NCI-H2227 (cell line): ENCODE data around the gene KDM7A.

Experiments
- DNase-seq: peaks from one replicate; lab custom pipeline; 2025; ENCODE audit not compliant: unreplicated experiment; lab: John Stamatoyannopoulos, UW

Gene KDM7A

DNA sequence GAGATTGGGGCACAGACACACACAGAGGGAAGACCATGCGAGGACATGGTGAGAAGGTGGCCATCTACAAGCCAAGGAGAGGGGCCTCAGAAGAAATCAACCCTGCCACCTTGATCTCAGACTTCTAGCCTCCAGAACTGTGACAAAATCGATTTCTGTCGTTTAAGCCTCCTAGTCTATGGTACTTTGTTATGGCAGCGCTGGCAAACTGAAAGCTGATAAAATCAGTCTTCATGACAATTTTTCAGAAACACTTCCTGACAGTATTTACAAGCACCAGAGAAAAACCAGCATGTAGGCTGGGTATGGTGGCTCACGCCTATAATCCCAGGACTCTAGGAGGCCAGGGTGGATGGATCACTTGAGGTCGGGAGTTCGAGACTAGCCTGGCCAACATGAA is 118.3 kb downstream of the KDM7A start:
- no peak for DNase-seq

DNA sequence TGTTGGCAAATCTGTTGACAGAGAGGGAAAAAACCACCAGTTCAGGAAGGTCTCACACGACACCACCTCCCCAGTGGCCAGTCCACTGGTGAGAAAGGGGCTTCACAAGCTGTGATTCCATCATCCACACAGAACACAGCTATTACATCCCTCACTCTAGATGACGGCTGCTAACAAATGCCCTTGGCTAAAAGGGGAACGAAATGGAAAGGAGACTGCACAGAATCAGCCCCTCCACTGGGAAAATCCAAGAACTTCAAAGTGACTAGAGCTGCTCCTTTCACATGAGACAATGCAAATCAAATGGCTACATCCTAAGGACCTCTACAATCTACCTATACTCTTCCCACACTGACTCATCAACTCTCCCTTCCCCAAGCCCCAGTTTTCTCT is 119.6 kb downstream of the KDM7A start:
- DNase-seq: no peak

DNA sequence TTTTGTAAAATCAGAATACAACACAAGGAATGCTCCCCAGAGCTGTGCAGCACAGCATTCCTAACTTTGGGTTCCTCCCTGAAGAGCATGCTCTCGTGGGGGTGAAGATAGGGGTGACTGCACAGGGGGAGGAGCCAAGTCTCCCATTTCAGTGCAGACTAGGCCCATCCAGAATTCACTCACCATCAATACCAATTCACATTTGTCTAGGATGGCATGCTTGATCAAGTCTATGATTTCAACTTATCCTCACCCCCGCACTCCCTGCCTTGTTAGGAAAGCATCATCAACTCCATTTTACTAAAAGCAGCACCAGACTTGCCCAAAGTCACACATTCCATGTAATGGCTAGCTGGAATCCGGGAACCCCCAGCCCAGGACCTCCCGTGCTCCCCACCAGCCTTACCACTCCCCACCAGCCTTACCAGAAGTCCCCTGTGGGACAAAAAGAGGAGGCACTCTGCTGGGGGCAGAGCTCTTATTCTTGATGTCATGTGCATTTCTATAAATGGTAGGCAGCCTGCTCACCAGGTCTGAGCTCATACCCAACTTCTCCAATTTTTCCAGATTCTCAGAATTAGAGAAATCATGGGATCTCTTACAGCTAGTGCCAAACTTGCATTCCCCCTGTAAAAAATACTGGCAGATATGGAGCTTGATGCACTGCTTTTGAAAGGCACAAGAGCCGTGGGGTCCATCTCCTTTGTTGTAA is 120.2 kb downstream of the KDM7A start:
- no peak for DNase-seq

DNA sequence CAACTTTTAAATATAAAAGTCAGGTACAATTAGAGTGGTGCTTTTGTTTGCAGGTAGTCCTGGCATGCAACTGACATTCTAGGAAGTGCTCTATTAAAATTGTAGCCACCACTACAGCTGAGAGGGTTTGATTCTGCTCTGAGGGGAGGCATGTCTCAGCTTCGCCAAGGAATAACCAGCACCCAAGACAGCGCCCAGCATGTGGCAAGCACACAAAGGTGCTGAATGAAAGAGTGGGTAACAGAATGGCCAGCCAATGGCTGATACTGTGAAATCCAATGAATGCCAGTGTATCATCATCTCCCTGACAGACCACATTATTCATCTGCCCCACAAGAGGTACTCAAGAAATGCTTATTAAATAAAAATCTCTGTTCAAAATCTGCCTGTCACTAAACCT is 121.0 kb downstream of the KDM7A start:
- no peak for DNase-seq

DNA sequence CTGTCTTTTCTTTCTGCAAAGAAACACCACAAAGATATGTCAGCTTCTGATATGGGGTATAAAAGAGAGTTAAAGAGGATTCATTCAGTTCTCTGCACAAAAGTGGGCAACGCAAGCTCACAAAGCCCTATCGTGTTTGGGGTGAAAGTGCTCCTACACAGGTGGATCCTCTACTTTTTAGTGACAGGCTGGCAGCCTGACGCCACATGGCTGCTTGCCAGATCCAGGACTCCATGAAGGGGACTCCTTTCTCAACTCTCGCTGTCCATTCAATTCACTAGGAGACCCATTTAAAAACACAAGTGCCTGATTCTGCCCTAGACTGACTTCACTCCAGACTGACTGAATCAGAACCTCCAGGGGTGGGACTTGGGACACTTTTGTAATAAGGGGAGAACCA is 122.0 kb downstream of the KDM7A start:
- no peak for DNase-seq

DNA sequence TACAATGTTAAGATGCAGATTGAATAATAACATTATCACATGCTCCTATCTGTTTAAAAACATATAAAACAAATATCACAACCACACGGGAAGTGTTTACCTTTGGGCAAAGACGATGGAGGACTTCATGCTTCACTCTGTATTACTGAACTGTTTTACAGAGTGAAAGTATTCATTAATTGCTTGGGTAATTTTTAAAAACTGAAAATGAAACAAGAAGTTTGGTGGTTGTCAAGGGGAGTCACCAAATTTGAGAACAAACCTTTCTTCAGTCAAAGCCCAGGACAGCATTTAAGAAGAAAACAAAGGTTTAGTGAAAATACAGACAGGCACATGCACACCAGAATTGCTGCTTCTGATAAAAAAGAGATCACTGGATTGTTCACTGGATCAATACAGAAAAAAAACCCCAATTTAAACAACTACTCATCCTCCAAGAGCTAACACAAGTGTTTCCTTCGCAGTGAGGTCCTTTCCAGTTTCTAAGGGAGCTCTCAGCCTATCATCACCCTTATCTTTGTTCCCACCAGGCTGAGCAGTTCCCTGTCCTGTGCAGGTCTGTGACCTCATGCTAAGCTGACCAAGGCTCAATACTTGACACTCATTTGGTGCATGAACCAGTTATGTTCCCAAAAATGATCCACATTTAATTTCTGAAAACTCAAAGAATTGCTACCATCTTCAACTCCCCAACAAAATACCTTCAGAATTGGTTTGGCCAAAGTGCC is 122.8 kb downstream of the KDM7A start:
- no peak for DNase-seq

DNA sequence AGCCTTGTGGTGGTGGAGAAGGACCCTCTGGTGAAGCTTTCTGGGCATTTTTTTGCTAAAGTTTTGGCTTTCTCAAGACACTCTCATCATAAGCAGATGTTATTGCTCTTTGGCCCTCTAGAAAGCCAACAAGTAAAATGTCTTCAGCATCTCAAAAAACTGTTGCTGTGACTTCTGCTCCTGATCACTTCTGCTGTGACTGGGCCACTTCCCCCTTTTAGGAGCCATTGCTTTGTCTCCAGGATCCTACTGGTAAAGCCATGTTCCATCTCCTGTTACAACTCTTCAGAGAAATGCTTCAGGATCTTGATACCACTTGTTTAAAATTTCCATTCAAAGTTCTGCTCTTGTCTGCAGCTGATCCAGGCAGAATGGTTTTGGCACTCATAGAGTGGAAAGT is 125.0 kb downstream of the KDM7A start:
- DNase-seq: no peak

DNA sequence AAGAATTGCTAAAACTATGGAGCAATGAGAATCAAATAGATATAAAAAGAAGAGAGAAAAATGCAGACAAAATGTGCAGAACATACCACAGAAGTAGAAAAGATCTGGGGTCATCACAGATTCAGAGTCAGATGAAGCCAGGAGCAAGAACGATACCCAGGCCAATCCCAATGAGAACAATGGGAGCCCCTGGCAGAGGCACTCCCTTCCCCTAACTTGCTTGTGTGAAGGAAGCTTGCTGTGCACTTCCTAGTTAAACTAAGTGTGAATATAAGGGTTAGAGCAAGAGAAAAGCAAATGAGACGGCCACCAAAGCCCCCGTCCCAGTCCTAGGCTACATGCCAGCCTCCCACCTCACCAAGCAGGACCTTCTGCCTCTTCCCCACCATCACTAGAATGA is 126.7 kb downstream of the KDM7A start:
- no peak for DNase-seq

DNA sequence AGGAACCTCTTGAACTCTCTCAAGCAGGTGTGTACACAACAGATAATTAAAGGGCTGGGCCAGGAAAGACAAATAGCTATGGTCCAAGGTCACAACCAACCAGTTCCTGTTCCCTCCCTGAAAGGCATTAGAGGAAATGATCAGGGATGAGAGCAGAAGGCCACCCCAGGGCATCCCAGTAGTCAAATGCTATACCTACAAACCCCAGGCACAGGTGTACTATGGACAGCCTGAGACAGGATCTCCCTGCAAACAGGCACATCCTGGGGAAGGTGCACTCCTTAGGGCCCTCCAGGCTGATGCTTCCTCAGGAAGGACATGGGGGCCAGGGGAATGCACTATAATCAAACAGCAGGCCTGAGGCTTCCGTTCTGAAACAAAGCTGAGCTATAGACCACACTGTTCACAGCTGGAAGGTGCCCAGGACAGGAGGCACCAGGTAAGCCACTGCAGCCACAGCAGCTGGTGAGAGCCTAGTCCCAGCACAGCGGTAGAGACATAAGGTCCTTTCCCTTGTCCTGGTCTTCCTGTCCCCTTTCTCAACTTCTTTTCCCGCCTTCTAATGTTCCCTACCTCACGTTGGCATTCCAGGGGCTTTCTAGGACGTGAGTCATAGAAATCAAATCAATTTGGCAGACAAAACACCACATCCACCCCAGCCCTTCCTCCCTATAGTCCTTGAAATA is 127.3 kb downstream of the KDM7A start:
- DNase-seq: no peak

DNA sequence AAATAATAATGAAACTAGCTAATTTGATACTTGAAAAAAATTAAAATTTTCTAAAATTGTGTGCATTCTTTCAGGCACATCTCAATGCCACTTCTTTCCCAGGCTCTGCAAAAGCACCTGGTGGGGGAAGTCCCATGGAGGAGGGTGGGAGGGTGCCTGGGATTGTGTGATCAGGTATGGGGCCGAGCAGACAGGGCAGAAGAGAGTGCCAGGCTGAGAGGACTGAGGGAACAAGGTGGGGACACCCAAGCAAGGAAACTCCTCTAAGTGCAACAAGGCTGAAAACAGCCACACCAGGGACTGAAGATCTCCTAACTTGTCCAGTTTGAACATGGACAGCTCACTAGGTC is 127.8 kb downstream of the KDM7A start:
- DNase-seq: no peak

DNA sequence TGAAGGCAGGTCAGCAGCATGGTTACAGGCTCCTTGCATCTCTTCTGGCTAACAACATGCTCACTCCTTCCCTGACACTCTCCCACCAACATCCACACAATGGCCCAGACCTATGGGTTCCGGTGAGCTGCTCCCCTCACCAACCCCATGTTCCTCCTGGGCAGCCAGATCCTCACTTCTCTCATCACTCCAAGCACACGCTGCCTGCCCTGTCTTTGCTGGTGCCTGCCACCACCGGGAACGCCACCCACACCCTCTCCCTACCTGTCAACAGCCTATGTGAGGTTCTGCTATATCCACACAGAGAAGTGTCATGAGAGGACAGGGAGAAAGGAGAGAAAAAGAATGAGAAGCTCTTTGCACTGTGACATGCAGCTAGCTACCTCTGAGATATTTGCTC is 128.6 kb downstream of the KDM7A start:
- no peak for DNase-seq

DNA sequence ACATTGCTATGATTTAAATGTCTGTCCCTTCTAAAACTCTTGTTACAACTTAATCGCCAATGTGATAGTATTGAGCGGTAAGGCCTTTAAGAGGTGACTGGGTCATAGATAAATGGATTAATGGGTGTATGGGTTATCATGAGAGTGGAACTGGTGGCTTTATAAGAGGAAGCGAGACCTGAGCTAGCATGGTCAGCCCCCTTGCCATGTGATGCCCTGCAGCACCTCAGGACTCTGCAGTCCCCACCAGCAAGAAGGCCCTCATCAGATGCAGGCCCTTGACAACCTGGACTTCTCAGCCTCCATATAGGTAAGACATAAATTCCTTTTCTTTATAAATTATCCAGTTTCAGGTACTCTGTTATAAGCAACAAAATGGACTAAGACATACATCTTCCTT is 129.6 kb downstream of the KDM7A start:
- no peak for DNase-seq

DNA sequence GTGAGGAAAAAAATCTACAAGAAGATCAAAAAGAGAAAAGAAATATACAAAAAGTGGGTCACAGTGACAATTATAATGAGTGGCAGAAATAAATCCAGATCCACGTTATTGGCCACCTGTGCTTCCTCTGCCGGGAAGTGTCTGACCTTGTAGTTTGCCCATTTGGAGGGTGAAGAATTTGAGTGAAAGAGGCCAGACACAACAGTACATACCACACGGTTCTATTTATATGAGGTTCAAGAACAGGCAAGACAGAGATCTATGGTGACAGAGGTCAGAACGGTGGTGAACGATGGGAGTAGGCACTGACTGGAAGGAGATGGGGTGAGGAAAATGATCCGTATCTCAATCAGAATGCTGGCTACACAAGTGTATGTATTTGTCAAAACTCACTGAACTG is 131.1 kb downstream of the KDM7A start:
- no peak for DNase-seq

DNA sequence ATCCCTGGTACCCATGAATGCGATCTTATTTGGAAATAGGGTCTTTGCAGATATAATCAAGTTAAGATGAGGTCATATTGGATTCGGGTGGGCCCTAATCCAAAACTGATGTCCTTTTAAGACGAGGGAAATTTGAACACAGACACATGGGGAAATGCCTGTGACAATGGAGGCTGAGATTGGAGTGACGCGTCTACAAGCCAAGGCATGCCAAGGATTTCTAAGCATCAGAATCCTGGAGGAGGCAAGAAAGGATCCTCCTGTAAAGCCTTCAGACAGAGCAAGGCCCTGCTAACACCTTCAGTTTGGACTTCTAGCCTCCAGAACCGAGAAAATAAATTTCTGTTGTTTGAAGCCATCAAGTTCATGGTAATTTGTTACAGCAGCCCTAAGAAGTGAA is 132.5 kb downstream of the KDM7A start:
- DNase-seq: no peak

DNA sequence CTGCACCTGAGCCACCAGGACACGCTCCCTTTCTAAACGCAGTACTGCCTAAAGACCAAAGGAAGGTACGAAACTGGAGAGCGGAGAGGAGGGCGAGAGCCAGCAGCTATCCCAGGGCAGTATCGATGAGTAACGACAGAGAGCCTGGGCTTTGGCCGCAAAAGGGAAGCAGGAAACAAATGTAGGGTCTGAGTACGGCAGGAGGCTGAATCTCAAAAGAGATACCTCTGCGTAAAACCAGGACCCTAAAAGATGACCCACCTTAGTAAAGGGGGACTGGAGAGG is 134.5 kb downstream of the KDM7A start:
- no peak for DNase-seq

DNA sequence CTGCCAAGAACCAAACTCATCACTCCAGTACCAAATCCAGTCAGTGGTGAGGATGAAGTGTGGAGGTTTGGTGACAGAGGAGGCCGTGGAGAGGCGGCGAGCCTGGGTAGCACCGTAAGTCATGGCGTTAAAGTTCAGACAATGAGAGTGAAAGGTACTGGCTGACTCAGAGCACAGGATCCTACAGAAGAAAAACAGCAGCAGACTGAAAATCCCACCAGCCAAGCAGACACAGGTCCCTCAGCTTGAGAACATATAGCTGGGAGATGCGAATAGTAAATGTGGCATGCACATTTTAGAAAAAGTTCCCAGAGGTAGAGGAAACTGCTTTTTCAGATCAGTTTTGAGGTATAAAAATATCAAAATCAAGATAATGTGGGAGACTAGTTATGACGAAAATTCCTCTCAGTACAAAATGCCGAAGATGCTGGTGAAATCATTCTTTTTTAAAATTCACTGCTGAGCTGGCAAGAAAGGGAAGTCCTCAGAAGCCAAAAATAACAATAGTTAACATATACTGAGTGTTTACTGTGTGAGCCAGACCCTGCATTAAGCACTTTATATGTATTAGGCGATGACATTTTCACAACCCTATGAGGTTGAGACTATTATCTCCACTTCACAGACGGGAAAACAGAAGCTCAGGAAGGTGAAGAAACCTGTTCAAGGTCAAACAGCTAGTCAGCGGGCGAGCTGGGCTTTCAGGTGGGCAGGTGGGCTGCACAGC is 135.0 kb downstream of the KDM7A start:
- DNase-seq: no peak

DNA sequence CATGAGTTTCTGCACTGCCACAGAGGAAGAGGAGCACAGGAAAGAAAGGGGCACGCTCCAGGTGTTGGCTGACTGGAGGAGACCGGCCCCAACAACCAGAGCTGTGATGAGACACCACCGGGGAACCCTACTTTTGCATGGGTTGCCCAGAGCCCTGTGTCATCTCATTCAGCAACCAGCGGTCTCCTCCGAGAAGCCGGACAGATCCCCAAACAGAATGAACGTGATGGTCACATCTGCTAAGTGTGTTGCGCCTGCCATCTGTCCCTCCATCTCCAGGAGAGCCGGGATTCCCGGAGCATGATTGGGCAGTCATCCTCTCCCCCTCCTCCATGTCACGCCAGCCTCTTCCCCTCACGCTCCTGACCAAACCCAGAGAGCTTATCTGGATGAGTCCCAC is 136.9 kb downstream of the KDM7A start:
- DNase-seq: no peak

DNA sequence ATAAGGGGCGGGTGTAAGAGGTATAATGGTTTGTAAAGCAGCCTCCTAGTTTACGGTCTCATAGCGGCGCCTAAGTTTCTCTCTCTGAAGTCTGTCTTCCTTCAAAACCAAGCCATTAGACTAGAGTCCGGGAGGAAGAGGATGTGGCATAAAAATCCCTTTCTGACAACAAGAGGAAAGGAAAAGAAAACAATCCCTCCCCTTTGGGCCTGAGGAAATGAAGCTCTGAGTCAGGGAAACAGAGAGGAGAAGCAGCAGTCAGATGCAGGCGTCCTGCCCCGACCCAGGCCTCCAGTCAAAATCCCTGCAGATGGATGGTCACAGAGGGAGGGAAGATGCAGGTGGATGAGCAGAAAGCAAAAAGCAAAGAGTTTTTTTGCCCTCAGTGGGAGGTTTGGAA is 137.7 kb downstream of the KDM7A start:
- DNase-seq: no peak

DNA sequence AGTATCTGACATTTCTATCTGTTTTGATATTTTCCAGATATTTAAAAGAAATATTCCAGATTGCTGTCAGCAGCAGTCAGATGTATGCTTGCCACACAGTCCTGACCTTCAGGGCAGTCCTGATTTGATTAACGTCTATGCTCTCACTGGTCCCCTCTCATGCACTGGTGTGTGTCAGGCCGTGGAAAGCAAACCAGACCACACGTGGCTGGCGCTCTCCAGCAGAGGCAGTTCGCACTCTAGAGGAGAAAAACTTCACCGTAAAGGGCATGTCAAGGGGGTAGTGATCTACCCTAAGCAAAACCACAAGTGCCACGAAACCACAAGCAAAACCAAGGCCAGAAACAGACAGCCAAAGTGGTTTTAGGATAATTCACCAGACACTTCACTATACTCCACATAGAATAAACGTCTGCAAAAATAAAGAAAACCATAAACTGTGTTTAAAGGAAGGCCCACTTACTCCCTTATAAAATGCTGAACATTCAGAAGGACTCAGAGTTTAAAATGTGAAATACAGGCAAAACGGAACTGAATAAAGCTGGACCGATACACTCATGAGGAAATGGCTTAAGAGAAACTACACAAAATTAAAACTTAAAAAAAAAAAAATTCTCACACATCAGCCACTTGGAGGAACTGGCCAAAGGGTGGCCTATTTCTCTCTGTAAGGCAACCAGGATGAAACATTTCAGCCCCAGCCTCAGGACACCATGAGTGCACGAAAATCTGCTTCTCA is 140.4 kb downstream of the KDM7A start:
- no peak for DNase-seq

DNA sequence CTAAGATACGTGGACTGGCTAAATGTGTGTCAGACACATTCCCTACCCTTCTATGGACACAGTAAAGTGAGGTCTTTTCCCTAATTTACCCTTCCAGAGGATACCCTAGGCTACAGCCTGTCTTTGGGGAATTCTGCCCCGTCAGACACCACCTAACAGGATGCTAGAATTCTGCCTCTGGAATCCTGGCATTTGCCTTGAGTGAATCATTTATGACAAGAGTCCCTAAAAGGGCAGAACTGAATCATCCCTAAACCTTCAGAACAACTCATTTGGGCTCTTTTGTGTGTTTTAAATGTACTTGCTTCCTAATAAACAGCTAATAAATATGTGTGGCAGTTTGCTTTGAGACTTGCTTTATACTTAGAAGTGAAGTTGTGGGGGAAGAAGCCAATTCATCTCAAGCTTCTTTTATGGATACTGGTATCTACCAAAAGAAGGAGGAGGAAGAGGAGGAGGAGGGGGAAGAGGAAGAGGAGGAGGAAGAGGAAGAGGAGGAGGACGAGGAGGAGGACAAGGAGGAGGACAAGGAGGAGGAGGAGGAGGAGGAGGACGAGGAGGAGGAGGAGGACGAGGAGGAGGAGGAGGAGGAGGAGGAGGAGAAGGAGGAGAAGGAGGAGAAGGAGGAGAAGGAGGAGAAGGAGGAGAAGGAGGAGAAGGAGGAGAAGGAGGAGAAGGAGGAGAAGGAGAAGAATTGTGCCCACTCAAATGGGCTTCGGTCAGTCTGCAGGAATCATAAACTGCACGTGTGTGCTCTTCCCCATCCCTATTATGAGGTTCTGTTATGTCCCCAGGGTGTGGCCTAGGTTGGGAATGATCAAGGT is 141.2 kb downstream of the KDM7A start:
- no peak for DNase-seq
